Stimulated activated CD8-positive, alpha-beta memory T cell treated with anti-CD3 and anti-CD28 coated beads, Interleukin-15, amount 100 ng/mL, for 24 hours (primary cell): ENCODE data around the gene RLN3.
"Not testable (repeated sequence)": the region's sequence is repeated elsewhere in the genome, so short reads cannot be mapped to it uniquely, and the experiment has no call there.

Experiments
- DNase-seq: peaks from one replicate; pipeline ENCODE4 v3.0.0-alpha.2; 2020; ENCODE audit warnings: low read depth

RLN3 gene

GRCh38 chr19:14022469-14022868 is 5.5 kb upstream of the RLN3 start:
- no peak for DNase-seq

GRCh38 chr19:14023404-14024235 is 4.3 kb upstream of the RLN3 start:
- DNase-seq = no peak

GRCh38 chr19:14026652-14027192 is 1.2 kb upstream of the RLN3 start:
- DNase-seq = not testable (repeated sequence)

- no peak for DNase-seq
Measured at GRCh38 chr19:14028901-14029300, 953 bp downstream of the RLN3 start.

GRCh38 chr19:14030997-14031718 is 3.2 kb downstream of the RLN3 start:
- DNase-seq = no peak

GRCh38 chr19:14031719-14032480 is 4.0 kb downstream of the RLN3 start, which contains the start of gene IL27RA:
TSS of gene IL27RA (plus strand) at chr19:14031762. CDS start at chr19:14031873, 111 bp downstream.
- DNase-seq = peak; percentile 53

- DNase-seq = no peak
Measured at GRCh38 chr19:14033946-14034345, 6.0 kb downstream of the RLN3 start.

GRCh38 chr19:14035159-14035558 is 7.2 kb downstream of the RLN3 start:
- DNase-seq = not testable (repeated sequence)

GRCh38 chr19:14035706-14036105 is 7.8 kb downstream of the RLN3 start:
- no peak for DNase-seq

- no peak for DNase-seq
Measured at GRCh38 chr19:14039181-14039580, 11.2 kb downstream of the RLN3 start.

- DNase-seq = not testable (repeated sequence)
Measured at GRCh38 chr19:14042659-14043608, 15.0 kb downstream of the RLN3 start.

- not testable (repeated sequence) for DNase-seq
Measured at GRCh38 chr19:14047866-14048265, 19.9 kb downstream of the RLN3 start.

- DNase-seq = peak; percentile 55
Measured at GRCh38 chr19:14048443-14049153, 20.6 kb downstream of the RLN3 start.

- no peak for DNase-seq
Measured at GRCh38 chr19:14050512-14050911, 22.6 kb downstream of the RLN3 start.

GRCh38 chr19:14050961-14051360 is 23.0 kb downstream of the RLN3 start:
- DNase-seq = not testable (repeated sequence)

- no peak for DNase-seq
Measured at GRCh38 chr19:14051980-14052379, 24.0 kb downstream of the RLN3 start.

- no peak for DNase-seq
Measured at GRCh38 chr19:14052470-14052869, 24.5 kb downstream of the RLN3 start.

- DNase-seq = no peak
Measured at GRCh38 chr19:14053032-14053431, 25.1 kb downstream of the RLN3 start.

- DNase-seq = no peak
Measured at GRCh38 chr19:14053500-14053899, 25.6 kb downstream of the RLN3 start.

- no peak for DNase-seq
Measured at GRCh38 chr19:14054099-14054498, 26.2 kb downstream of the RLN3 start.
